Lower leg skin (tissue), 3 donors: ENCODE measurements around the gene DOCK9.

Experiments used
- CTCF ChIP-seq, 3 donors: fragments of 450-650 bp; IDR thresholded peaks; one replicate each; pipeline ENCODE4 v1.5.1; 2016; ENCODE audit warnings: antibody characterized with exemption in 3 of 3, mild to moderate bottlenecking in 3 of 3, moderate library complexity in 2 of 3
- POLR2A ChIP-seq, 2 donors: fragments of 450-650 bp; IDR thresholded peaks; one replicate each; pipeline ENCODE4 v1.6.1; 2016 to 2017; ENCODE audit warnings: antibody characterized with exemption in 2 of 2, mild to moderate bottlenecking in 1 of 2, moderate library complexity in 1 of 2

- no peak for TF ChIP-seq POLR2A (IDR thresholded peaks at IDR 0.05)
- TF ChIP-seq CTCF (IDR thresholded peaks at IDR 0.05) = no peak
Observed at GRCh38 chr13:98776644-98777043, 201.2 kb downstream of the DOCK9 start.
